Measurements from ENCODE around the gene CDH26. TPM values are rescaled to one million over a fixed set of nuclear protein-coding genes. Genes with fewer than 3 reads are reported as not detected.
"Not testable (repeated sequence)": the region's sequence is repeated elsewhere in the genome, so short reads cannot be mapped to it uniquely, and the experiment has no call there.

The CDH26 gene
- polyA plus RNA-seq, 1 donor from 2014 or later: 0.43 TPM

- no peaks in the 10 kb centered on the region for H3K27me3 ChIP-seq (ENCODE audit: insufficient read depth, low read depth, low read length)
- no peak overlapping the region for H3K4me2 ChIP-seq (ENCODE audit: low read length)
- H3K9me3 ChIP-seq (ENCODE audit: low read length): no peaks in the 10 kb centered on the region
- no peak overlapping the region for H3K27ac ChIP-seq (ENCODE audit: low read length)
- H3F3A ChIP-seq (ENCODE audit: insufficient read depth, low read length, poor library complexity, severe bottlenecking): no peaks in the 10 kb centered on the region
- H4K20me1 ChIP-seq (ENCODE audit: insufficient read depth): no peaks in the 10 kb centered on the region
- H3K9ac ChIP-seq (ENCODE audit: low read length): no peak overlapping the region
- H3K79me2 ChIP-seq (replicated peaks; ENCODE audit: insufficient read depth, low read length): no peaks in the 10 kb centered on the region
- no peak overlapping the region for H2AFZ ChIP-seq (ENCODE audit: low read depth, low read length)
- no peak overlapping the region for H3K4me3 ChIP-seq (ENCODE audit: low read length)
- H3K9me2 ChIP-seq (ENCODE audit: insufficient read depth, low read length): no peaks in the 10 kb centered on the region
- H3K36me3 ChIP-seq (ENCODE audit: insufficient read depth, low read length): no peaks in the 10 kb centered on the region
- TF ChIP-seq EP300 (conservative IDR thresholded peaks at IDR 0.05; ENCODE audit: poor library complexity, severe bottlenecking): no peak
- TF ChIP-seq CTCF (IDR thresholded peaks at IDR 0.05; ENCODE audit: poor library complexity, severe bottlenecking): no peak
- TF ChIP-seq RAD21 (conservative IDR thresholded peaks at IDR 0.05): no peak
- TF ChIP-seq MXI1 (conservative IDR thresholded peaks at IDR 0.05; ENCODE audit: poor library complexity, severe bottlenecking): no peak
- no peak for TF ChIP-seq EZH2 (IDR thresholded peaks at IDR 0.05; ENCODE audit: borderline replicate concordance, insufficient read depth, low read length, poor library complexity, severe bottlenecking)
- TF ChIP-seq REST (IDR thresholded peaks at IDR 0.05; ENCODE audit: borderline replicate concordance): no peak
- TF ChIP-seq POLR2AphosphoS5 (IDR thresholded peaks at IDR 0.05): no peak
- TF ChIP-seq TAF1 (IDR thresholded peaks at IDR 0.05; ENCODE audit: low read depth): no peak
- no peak for TF ChIP-seq SMC3 (conservative IDR thresholded peaks at IDR 0.05; ENCODE audit: poor library complexity)
These were observed 3.5 kb upstream of the CDH26 start for GRCh38 chr20:59954718-59955117.

- Histone ChIP-seq H3K4me2 (ENCODE audit: low read length) (no peak overlapping the region), H3K27ac (ENCODE audit: low read length) (no peak overlapping the region), H3K9me3 (ENCODE audit: low read length) (no peaks in the 10 kb centered on the region), H3K79me2 (replicated peaks; ENCODE audit: insufficient read depth, low read length) (no peaks in the 10 kb centered on the region), H3F3A (ENCODE audit: insufficient read depth, low read length, poor library complexity, severe bottlenecking) (no peaks in the 10 kb centered on the region), H2AFZ (ENCODE audit: low read depth, low read length) (no peak overlapping the region), H3K4me3 (ENCODE audit: low read length) (no peak overlapping the region), H3K9me2 (ENCODE audit: insufficient read depth, low read length) (no peaks in the 10 kb centered on the region), H4K20me1 (ENCODE audit: insufficient read depth) (no peaks in the 10 kb centered on the region), H3K27me3 (ENCODE audit: insufficient read depth, low read depth, low read length) (no peaks in the 10 kb centered on the region), H3K9ac (ENCODE audit: low read length) (no peak overlapping the region), H3K36me3 (ENCODE audit: insufficient read depth, low read length) (no peaks in the 10 kb centered on the region)
- TF ChIP-seq EP300 (conservative IDR thresholded peaks at IDR 0.05; ENCODE audit: poor library complexity, severe bottlenecking): no peak
- TF ChIP-seq EZH2 (IDR thresholded peaks at IDR 0.05; ENCODE audit: borderline replicate concordance, insufficient read depth, low read length, poor library complexity, severe bottlenecking): no peak
- no peak for TF ChIP-seq TAF1 (IDR thresholded peaks at IDR 0.05; ENCODE audit: low read depth)
- TF ChIP-seq CTCF (IDR thresholded peaks at IDR 0.05; ENCODE audit: poor library complexity, severe bottlenecking): peak; percentile 65
- no peak for TF ChIP-seq REST (IDR thresholded peaks at IDR 0.05; ENCODE audit: borderline replicate concordance)
- peak; percentile 67 for TF ChIP-seq SMC3 (conservative IDR thresholded peaks at IDR 0.05; ENCODE audit: poor library complexity)
- peak; percentile 52 for TF ChIP-seq RAD21 (conservative IDR thresholded peaks at IDR 0.05)
These were observed 3.0 kb upstream of the CDH26 start for GRCh38 chr20:59955131-59955796.

- not testable (repeated sequence) for H3K4me2 ChIP-seq (ENCODE audit: low read length); H2AFZ ChIP-seq (ENCODE audit: low read depth, low read length); H3K36me3 ChIP-seq (ENCODE audit: insufficient read depth, low read length); H3K9me2 ChIP-seq (ENCODE audit: insufficient read depth, low read length); H3K27ac ChIP-seq (ENCODE audit: low read length); H3K9me3 ChIP-seq (ENCODE audit: low read length); H3K4me3 ChIP-seq (ENCODE audit: low read length); H3K27me3 ChIP-seq (ENCODE audit: insufficient read depth, low read depth, low read length); H3F3A ChIP-seq (ENCODE audit: insufficient read depth, low read length, poor library complexity, severe bottlenecking); H3K79me2 ChIP-seq (replicated peaks; ENCODE audit: insufficient read depth, low read length); H4K20me1 ChIP-seq (ENCODE audit: insufficient read depth); H3K9ac ChIP-seq (ENCODE audit: low read length)
These were observed 655 bp upstream of the CDH26 start for GRCh38 chr20:59957568-59957967.

Measured in neural cell (in vitro differentiated cells).